Measurements from ENCODE around the gene NHS.

DNA sequence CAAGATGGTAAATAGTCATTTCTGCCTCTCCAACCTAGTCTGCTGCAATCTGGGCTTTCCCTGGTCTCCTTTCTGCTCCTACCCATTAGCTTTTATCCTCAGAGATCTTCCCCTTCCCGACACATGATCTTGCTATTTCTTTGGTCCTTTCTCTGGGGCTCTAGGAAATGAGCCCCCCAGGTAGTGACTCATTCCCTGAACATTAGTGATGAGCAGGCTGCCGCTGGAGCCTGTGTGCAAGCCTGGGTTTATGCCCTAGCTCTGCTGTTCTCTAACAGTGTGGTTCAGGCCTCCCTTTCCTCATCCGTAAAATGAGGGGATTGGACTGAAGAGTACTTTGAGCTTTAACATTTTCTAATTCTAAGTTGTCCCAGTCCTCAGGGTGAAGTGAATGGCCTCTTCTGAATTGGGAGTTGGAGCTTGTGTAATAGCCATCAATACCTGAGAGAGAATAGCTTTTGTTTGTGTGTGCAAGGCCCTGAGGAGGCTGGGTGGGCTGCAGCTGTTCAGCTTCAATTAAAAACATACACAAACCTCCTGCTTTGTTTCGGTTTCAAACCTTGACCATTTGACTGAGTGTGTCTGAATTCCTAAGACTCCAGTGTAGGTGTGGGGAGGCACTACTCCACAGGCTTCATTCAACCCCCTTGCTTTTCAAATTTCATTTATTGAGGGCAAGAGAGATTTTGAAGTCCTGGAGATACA is 246.7 kb downstream of the NHS start:
- TF ChIP-seq SIN3A (IDR thresholded peaks at IDR 0.05; ENCODE audit: borderline replicate concordance, insufficient read depth, low read length) (no peak), TAF1 (IDR thresholded peaks at IDR 0.05; ENCODE audit: borderline replicate concordance, insufficient read depth, low read length) (no peak), POLR2AphosphoS5 (IDR thresholded peaks at IDR 0.05; ENCODE audit: low read depth, low read length) (no peak)

All from PFSK-1 (cell line).